SK-MEL-5 (cell line): Measurements from ENCODE around the gene MLC1. TPM values are rescaled to one million over a fixed set of nuclear protein-coding genes. Genes with fewer than 3 reads are reported as not detected.
"Not testable (repeated sequence)": the region's sequence is repeated elsewhere in the genome, so short reads cannot be mapped to it uniquely, and the experiment has no call there.

Source experiments
- DNase-seq: peaks from one replicate; pipeline ENCODE4 v3.0.0-alpha.2; 2016; ENCODE audit warnings: low read depth, low spot score
- in situ Hi-C: cut with HindIII; loops from 2 replicates; pipeline ENCODE4 v1.10.0; 2016; ENCODE audit warnings: low sequenced_read_pairs, high pct_unique_total_duplicates, low pct_unique_long_range_greater_than_20kb
- total RNA-seq: library from RNA; depleted of rRNA; stranded (reverse); fragments of >200 nt; shearing (Covaris generic); gene quantifications from 2 replicates; pipeline ENCODE4 v1.2.3, GENCODE V29; 2014

Gene MLC1
- total RNA-seq, 1 experiment from 2014 or later = not detected

GRCh38 chr22:50107529-50107928 lies 22.3 kb upstream of the MLC1 start:
- in situ Hi-C loops = no loop called here
- DNase-seq = no peak

DNA sequence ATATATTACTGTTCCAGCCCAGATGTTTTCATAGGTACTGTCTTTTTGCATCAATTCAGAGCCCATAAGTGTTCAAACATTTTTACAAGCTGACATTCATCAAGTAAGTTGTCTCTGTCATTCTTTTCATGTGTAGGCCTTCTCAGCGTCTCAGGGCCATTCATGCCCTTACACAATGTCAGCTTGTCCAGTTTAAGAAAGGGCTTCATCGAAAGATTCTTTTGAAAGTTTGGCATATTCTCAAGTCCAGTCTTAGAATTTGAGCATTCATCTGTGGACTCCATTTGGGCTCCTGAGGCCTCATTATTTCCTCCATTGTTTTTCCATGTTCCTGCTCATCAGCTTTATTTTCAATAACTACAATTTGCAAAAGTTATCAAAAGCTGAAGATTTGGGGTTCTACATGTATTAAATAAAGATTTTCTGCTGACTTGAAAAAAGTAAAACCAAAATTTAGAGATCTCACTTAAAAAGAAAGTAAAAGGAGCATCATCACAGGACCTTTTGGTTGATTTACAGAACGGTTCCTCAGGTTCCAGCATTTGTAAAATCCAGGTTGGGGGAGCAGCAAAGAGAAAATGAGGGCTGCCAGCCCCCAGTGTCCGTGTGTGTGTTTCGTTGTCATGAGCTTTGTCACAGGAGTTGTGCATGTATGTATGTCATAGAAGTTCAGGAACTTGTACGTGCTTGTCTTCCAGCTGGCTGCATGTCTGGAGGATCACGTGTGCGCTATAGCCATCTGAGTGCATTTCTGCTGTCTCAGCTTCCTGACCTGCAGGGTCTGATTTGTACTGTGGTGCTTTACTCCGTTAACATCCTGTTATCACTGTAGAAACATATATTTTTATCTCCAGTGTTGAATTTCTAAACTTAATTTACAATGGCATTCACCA lies 20.2 kb upstream of the MLC1 start:
- peak; percentile 26 for DNase-seq
- in situ Hi-C loops = no loop called here

DNA sequence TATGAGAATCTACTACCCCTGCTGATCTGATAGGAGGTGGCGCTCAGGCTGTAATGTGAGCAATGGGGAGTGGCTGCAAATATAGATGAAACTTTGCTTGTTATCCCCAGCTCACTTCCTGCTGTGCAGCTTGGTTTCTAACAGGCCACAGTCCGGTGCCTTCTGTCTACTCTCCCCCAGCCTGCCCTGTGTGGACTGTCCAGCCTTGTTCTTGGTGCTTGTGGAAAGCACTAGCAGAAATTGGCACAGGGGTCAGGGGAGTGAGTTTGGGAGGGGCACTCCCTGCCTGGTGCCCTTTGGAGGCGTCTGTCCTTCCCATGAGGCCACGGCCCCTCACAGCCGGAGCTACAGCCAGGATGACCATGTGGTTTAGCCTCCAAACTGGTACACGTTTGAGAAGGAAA lies 18.9 kb upstream of the MLC1 start:
- no peak for DNase-seq
- in situ Hi-C loops = no loop called here

DNA sequence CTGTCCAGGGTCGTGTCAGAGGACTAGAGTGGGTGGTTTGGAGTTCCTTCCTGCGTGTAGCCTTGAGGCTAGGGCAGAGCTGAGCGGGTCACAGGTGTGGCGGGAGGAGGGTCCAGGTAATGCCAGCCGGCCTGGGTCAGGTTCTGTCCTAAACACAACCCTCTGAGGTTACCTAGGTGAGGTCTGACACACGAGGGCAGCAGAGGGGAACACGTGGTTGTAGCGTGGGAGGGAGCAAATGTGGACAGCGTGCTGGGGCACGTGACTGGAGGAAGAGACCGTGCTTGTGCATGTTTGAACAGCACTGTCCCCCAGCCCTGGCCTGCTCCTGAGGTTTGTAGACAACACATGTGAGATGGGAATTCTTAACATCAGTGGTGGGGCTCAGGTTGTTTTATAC lies 17.7 kb upstream of the MLC1 start:
- peak; percentile 23 for DNase-seq
- in situ Hi-C loops = no loop called here

DNA sequence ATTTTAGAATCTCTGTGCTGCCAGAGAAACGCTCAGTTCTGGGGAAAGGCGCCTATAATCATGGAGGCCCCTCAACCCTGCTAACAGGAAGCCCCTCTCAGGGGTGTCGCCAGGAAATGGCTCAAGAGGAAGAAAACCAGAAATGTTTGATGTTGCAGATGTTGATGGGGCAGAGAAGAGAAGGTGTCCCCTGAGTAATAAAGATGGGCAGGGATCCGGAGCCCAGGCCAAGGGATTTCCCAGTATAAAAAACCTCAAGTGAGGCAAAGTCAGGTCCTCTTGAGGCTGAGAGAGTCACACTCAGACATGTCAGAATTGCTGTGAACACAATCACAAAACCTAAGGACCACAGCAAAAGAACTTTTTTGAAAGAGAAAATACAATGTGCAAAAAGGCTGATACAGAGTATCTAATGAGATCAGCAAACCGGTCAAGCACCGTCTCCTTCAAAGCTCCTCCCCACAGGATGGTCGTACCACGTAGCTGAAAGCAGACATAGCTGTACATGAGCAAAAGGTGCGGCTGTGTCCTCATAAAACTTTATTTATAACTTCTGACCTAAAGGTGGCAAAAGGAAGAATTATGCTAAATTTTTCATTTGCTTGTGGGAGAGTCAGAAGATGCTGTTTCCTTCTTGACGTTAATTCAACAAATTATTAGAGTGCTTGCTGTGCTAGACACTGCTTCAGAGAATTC lies 16.8 kb upstream of the MLC1 start:
- DNase-seq = no peak
- in situ Hi-C loops = no loop called here

GRCh38 chr22:50098052-50098451 lies 12.8 kb upstream of the MLC1 start:
- DNase-seq = no peak
- in situ Hi-C loops = no loop called here

DNA sequence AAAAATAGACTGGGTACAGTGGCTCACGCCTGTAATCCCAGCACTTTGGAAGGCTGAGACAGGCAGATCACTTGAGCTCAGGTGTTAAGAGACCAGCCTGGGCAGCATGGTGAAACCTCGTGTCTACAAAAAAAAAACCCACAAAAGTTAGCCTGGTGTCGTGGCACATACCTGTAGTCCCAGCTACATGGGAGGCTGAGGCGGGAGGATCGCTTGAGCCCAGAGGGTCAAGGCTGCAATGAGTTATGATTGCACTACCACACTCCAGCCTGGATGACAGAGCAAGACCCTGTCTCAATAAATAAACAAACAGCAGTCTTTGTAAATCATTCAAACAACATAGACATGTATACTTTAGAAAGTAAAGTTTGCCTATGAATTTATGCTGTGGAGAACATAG lies 7.1 kb upstream of the MLC1 start:
- in situ Hi-C loops = no loop called here
- DNase-seq = no peak

GRCh38 chr22:50091092-50091768 lies 6.0 kb upstream of the MLC1 start:
- in situ Hi-C loops = no loop called here
- no peak for DNase-seq

- no peak for DNase-seq
- in situ Hi-C loops = no loop called here
Measured at GRCh38 chr22:50090412-50090714, 5.1 kb upstream of the MLC1 start.

GRCh38 chr22:50089682-50090411 lies 4.6 kb upstream of the MLC1 start, which contains the start of gene MOV10L1:
MOV10L1 (plus strand) TSS chr22:50090006; CDS start chr22:50090089, 83 bp downstream.
- DNase-seq = peak; percentile 21
- in situ Hi-C loops = no loop called here

GRCh38 chr22:50089231-50089630 lies 4.0 kb upstream of the MLC1 start:
- in situ Hi-C loops = no loop called here
- DNase-seq = no peak

DNA sequence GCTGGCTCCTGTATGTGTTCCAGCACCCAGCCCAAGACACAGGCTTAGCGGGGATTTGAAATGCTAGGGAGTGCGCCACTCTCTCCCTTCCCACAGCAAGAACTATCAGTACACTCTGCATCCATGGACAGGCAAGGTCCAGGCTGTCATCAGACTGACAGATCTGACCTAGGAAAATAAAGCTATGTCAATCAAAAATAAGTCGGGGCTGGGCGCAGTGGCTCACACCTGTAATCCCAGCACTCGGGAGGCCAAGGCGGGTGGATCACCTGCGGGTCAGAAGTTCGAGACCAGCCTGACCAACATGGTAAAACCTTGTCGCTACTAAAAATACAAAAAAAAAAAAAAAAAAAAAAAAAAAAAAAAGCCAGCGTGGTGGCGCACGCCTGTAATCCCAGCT lies 2.9 kb upstream of the MLC1 start:
- in situ Hi-C loops = no loop called here
- DNase-seq = no peak

GRCh38 chr22:50087646-50088045 lies 2.4 kb upstream of the MLC1 start:
- in situ Hi-C loops = no loop called here
- DNase-seq = no peak

- in situ Hi-C loops = not testable (repeated sequence)
Measured at GRCh38 chr22:50086975-50087374, 1.7 kb upstream of the MLC1 start.

DNA sequence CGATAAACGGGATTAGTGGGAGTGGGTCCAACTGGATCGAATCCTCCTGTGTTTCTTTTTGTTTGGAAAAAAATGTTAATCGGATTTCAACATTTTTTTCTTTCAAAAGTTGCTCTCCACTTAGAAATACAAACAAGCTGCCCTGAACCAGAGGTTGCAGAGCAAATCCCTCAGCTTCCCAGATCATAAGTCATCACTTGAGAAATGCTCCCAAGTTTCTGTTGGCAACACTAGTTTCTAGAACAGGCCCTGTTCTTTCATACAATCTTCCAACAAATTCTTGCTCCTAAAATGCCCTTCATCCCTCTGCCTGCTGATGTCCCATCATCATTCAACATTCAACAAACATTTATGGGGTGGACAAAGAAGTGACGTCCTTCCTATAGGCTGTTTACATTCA lies 1.3 kb upstream of the MLC1 start:
- no peak for DNase-seq
- in situ Hi-C loops = no loop called here

More at GRCh38 chr22:50086975-50087374, 1.7 kb upstream of the MLC1 start:
- not testable (repeated sequence) for DNase-seq

- DNase-seq = no peak
- in situ Hi-C loops = no loop called here
Measured at GRCh38 chr22:50084614-50085021, 608 bp downstream of the MLC1 start.

GRCh38 chr22:50084080-50084477 lies 1.1 kb downstream of the MLC1 start:
- in situ Hi-C loops = no loop called here
- DNase-seq = no peak
